Measurements from ENCODE around the gene PLPP2.

The PLPP2 gene

DNA sequence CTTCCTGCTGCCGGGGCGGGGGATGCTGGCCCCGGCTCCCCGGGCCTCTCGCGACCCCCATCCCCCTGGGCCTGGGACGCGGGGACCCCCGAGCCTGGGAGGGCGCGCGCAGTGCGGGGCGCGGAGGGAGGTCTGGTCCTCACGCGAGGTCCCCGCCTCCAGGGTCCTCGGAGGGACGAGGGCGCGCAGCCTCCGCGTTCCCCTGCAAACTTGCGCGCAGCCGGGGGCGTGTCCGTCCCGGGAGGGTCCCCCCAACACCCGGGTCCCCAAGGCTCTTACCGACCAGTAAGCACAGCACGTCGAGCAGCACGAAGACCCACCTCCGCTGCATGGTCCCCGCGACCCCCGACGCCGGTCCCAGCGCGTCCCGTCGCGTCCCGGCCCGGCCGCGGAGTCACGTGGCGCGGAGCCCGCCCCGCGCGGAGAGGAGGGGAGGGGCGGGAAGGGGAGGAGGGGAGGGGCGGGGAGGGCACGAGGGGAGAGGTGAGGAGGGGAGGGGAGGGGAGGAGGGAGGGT is at the start of gene PLPP2:
Gene PLPP2, minus strand, starts transcription at position 398 of the 516 bp plus-strand sequence. Its CDS starts 67 bp downstream, at position 331.
- no peak for DNase-seq

DNA sequence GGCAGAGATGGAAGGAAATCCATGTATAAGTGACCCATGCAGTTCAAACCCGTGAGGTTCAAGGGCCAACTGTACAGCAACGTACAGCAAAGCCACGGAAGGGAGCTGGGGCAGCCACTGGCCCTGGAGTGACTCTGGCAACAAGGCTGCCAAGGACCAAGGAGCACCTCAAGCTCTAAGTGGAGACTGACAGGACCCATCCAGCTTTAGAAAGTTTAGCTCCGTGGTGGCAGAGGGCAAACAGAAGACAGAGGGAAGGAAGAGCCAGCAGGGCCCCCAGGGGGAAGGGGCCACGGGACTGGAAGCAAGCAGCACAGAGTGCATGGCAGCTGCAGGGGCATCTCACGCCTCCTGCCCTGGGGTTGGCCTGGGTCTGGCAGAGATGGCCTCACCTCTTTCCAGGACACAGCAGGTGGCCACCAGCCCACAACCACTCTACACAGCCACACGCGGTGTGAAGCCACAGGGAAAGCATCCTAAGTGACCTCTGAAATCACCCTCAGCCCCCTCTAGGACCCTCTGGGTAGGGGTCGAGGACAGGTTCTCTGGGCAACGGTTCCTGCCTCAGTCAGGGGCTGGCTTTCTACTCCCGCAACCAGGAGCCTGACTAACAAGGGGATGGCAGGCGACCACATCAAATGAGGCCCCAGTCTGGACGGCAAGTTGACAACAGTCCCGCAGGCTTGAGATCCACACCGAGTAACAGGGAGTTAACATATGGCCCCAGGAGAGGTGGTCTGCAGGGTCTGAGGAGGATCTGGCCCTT is 49.6 kb upstream of the PLPP2 start:
- DNase-seq: no peak

DNA sequence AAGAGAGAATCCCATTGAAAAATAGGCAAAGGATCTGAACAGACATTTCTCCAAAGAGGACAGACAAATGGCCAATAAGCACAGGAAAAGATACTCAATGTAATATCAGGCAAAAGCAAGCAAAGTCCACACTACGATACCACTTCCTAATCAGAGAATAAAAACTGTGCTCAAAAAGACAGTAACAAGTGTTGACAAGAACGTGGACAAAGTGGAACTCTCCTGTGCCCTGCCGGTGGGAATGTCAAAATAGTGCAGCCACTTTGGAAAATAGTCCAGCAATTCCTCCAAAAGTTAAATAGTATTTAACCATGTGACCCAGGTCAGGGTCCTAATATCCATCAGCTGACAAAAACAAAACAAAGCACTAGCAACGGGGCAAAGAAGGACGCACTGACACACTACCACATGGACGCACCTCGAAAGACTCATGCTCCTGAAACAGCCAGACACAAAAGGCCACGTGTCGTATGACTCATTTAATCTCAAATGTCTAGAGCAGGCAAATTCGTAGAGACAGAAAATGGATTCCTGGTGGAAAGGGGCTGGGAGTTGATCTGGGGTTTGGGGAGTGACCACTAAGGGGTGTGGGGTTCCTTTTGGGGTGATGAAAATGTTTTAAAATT is 48.2 kb upstream of the PLPP2 start:
- peak; percentile 11 for DNase-seq

DNA sequence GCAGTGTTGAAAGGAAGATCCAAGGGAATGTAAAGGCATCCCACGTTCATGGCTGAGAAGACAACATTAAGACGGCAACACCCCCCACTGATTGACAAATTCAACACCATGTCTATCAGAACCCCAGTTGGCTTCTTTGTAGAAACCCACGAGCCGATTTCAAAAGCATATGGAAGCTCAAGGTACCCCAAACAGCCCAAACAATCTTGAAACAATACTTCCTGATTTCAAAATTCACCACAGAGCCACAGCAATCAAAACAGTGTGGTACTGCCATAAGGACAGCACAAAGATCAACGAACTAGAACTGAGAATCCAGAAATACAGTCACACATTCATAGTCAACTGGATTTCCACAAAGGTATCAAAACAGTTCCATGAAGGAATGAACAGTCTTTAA is 47.2 kb upstream of the PLPP2 start:
- DNase-seq: peak; percentile 13

DNA sequence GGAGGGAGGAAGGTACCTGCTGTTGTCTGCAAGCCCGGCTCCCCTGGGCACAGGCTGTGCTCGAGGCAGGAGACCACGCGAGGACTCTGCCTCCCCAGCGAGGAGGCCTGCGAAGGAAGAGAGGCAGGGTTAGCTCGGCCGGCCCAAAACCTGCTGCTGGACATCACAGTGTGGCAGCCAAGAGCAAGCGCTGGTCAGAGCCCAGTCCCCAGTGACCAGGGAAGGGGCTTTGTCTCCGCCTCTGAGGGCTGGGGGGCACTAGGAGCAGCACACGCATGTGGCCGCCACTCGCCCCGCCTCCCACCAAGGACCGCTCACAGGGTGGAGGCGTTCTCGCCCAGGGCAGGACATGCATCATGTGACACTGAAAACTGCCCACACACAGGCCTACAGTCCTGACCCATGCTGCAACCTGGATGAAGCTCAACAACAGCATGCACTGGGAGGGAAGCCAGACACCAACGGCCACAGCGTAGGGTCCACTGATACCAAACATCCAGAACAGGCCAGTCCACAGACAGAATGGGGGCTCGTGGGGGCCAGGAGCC is 44.9 kb upstream of the PLPP2 start:
- DNase-seq: no peak

DNA sequence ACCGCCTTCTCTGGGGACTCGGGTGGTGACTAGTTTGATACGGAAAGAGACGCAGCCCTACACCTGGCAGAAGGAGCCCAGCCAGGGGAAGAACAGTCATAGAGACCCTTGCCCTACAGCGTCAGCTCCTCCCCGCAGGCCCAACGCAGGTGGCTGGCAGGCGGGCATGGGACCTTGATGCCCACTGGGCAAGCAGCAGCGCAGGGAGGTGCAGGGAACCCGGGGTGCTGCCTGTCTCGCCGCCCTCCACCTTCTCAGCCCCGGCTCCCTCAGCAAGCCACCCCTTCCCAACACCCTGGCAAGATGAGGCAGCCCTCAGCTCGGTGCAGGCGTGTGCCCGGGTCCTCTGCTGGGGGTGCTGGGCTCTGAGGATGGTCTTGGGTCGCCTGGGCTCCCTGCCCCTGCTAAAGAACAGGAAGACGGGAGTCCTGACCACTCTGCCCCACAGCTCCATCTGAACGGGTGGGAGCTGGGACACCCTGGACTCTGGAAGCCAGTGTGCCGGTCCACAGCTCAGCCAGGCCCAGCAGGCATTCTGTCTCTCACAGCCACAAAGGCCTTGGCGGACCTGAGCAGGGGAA is 44.4 kb upstream of the PLPP2 start:
- no peak for DNase-seq

DNA sequence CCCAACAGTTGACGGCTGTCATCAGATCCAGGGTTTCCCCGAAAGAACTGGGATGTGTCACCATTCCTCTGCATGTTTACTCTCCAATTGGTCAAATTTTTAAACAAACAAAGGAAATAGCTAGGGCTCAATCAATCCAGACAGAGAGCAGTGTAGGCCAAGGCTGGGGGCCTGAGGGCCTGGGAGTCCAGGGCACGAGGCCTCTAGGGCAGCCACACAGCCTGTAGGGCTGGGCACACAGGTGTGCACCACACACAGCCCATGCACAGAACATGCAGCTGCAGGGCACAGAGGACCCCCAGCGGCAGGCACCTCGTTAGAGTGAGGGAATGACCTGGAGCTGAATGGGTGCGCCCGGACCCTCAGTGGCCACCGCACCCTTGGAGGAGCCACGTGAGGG is 43.9 kb upstream of the PLPP2 start:
- no peak for DNase-seq

DNA sequence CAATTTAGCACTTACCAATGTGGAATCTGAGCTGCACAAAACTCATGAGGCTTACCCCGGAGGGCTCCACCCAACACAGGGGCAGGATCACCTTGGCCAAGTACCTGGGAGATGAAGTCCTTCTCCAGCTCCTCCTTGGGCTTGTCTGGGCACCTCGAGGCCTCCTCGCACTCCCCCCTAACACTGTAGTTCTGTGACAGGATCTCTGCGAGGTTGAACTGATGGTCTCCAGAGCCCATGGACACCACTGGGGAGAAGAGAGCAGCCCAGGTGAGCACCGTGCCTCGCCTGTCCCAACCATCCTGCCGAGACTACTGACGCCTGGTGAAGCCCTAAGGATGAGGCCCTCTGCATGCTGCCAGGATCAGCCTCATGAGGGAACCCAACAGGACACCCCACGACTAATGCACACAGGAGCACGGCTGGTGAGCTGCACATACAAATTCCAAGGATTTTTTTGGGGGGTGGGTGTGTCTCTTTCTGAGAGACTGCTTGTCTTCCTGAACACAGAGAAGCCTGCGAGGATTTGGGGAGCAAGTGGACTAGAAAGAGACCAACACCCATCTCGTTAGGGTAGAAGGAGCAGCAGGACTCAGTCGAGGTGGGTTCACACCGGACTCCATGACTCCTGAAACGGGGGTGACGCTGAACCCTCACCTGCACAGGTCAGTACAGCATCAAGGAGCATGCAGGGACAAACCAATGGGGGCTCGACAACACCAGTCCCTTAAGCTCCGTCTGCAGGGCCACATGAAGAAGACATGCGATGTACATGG is 43.3 kb upstream of the PLPP2 start:
- DNase-seq: no peak

DNA sequence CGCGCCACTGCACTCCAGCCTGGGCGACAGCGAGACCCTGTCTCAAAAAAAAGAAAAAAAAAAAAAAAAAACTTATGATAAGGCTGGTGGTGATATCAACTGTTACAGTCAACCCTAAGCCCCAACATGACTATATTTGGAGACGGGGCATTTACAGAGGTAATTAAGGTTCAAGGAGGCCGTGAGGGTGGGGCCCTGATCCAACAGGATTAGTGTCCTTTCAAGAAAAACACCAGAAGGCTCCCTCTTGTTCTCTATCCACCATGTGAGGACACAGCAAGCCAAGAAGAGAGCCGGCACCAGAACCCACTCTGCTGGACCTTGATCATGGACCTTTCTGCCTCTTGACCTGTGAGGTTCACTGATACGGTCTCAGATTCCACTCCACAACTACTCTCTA is 39.3 kb upstream of the PLPP2 start:
- DNase-seq: no peak

DNA sequence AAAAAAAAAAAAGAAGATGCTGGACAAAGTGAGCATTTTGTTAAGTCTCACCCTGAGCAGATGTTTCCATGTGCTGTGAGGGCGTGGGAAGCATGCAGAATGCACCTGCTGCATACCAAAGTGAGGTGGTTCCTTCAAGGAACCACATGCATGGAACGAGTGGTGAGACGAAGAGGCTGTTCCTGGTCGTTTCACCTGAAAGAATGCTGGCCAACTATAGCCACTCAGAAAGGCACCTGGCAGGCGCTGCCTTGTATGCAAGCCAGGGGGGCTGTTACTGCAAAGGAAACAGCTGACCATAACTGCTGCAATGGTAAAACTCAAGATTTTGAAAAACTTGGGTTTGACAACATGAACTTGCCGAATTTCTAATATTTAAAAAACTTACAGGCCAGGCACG is 38.7 kb upstream of the PLPP2 start:
- no peak for DNase-seq

DNA sequence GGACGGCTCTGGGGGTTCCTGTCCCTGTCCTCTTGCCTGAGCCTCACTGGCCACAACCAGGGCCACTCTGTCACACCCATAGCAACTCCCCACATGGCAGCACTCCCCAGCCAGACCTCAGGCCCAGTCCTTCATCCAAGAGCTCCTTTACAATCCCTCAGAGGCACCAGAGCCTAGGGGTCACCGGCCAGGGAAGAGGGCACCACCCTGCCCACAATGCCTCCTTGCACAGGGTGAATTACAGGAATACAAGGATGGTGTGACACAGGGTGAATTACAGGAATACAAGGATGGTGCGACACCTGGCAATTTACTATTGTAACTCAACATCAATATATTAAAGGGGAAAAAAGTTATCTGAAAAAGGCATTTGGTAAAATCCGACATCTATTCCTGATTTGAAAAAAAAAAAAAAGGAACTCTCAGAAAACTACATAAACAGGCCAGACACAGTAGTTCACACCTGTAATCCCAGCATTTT is 36.9 kb upstream of the PLPP2 start:
- no peak for DNase-seq

DNA sequence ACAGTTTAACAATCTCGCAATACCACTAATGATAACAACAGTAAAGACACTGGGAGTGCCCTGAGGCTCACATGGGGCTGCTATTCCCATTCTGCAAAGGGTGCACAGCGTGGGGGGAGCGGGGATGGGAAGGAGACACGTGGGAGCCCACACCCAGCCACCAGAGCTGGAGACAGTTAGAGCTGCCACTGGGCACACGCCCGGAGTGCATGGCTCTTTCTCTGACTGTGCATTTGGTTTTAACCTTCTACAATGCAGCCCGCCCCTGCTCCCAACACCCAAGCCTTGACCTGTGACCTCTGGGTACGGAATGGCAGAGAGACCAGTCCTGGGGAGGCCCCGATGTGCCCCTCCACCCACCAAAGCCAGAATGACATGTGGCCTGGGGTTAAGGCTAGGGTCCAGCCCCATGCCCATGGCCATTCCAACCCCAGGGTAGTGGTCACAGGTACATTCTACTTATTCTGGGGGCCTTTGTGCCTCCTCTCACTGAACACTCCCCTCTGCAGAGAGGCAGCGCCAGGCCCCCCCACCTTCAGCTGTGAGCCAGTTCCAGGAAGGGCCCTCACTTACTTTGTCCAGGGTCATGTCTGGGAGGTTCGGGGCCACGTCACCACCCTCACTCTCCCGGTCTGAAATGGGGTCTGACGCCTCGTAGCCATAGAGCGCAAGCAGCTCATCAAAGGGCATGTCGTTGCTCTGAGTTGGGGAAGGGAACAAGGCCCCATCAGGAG is 36.3 kb upstream of the PLPP2 start:
- no peak for DNase-seq

DNA sequence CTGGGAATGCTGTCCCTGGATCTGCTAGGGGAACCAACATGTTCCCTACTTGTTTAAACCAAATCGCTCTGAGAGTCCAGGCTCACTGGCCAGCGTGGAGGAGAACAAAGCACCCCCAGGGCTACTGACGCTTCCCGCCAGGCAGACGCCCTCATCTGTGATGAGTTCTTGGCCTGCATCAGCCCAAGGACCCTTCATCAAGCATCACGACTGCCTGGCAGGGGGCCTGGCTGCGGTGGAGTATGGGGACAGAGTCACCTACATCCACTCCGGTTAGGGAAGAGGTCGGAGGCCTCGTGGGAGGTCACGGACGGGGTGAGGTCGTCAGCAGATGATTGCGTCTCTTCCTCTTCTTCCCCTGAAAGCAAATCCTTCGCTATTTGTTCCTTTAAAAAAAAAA is 35.7 kb upstream of the PLPP2 start:
- no peak for DNase-seq

DNA sequence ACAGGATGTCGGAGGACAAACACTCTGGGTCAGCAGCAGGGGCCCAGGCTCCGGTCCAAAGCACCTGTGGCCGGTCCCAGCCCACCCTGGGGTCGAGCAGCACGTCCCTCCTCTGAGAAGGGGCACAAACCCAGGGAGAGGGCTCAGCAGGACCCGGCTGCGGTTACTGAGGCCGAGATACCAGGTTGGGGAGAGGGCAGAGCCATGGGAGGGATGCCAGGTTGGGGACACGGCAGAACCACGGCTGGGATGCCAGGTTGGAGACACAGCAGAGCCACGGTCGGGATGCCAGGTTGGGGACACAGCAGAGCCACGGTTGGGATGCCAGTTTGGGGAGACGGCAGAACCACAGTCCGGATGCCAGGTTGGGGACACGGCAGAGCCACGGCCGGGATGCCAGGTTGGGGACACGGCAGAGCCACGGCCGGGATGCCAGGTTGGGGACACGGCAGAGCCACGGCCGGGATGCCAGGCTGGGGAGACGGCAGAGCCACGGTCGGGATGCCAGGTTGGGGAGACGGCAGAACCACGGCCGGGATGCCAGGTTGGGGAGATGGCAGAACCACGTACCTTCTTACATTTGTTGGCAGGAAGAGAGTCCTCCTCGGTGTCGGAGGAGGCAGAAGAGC is 34.8 kb upstream of the PLPP2 start:
- no peak for DNase-seq

DNA sequence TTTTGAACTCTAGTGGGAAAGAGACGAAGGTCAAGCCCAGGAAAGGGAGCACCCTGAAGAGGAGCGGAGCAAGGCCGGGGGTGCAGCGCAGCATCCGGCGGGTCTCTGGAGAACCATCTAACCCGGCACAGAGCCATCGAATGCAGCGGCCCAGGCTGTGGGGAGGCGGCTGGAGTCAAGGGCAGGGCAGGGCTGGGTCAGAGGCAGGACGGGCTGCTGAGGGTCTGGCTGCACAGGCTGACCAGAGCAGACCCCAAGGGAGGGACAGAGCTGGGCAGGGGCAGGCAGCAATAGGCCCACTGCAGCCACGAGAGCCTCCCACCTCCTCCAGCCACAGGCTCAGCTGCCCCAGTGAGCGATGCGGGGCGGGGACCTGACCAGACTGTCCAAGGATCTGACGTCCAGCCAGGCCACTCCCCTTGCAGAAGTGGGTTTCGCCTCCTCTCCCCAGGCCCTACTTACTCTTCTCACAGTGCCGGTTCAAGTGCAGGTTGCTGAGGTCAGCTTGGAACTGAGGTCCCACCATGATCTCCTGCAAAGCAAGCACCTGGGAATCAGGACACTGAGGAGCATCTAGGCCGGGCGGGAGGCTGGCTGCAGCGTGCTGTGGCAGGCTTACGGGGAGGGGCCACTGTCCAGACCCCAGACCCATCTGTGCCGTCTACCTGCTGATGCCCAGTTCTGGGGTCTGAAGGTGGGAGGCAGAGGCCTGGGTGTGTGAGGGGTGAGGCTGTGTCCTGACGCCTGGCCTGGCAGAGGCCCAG is 34.2 kb upstream of the PLPP2 start:
- no peak for DNase-seq

DNA sequence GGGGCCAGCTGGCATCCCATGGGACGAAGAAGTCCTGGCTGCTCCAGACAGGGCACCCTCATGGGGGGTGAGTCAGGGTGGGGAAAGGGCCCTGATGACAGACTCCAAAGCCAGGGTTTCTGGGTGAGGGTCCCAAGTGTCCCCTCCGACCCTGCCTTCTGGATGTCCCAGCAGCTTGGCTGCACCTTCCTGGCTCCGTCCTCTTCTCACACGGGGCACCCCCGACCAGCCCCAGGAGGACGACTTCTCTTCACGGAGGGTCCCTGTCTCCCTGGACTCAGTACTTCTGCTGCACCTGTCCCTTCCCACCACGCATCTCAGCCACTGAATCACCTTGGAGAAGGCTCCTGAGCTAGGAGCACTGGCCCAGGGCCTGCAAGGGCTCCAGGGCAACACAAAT is 33.5 kb upstream of the PLPP2 start:
- DNase-seq: no peak

DNA sequence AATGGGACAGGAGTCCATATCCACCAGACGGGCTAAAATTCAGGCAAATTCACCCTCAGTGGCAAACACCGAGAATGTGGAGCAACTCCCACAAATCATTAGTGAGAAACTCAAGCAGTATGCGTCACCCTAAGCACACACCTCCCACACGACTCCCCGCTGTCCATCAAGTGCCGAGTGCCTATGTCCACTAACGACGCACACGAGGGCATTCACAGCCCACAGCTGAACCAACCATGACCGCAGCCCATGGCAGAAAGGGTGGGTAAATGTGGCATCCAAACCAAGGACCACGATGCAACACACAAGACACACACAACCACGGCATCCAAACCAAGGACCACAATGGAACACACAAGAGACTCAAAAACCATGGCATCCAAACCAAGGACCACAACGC is 31.4 kb upstream of the PLPP2 start:
- DNase-seq: no peak

DNA sequence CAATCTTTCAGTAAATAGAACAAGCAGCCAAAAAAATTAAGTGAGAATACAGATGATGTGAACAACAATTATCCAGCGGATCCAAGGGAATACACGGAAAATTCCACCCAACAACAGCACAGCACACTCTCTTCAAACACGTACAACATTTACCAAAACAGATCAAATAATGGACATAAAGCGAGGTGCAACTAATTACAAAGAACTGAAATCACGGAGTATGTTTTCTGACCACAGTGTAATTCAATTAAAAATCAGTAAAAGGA is 27.2 kb upstream of the PLPP2 start:
- DNase-seq: no peak

DNA sequence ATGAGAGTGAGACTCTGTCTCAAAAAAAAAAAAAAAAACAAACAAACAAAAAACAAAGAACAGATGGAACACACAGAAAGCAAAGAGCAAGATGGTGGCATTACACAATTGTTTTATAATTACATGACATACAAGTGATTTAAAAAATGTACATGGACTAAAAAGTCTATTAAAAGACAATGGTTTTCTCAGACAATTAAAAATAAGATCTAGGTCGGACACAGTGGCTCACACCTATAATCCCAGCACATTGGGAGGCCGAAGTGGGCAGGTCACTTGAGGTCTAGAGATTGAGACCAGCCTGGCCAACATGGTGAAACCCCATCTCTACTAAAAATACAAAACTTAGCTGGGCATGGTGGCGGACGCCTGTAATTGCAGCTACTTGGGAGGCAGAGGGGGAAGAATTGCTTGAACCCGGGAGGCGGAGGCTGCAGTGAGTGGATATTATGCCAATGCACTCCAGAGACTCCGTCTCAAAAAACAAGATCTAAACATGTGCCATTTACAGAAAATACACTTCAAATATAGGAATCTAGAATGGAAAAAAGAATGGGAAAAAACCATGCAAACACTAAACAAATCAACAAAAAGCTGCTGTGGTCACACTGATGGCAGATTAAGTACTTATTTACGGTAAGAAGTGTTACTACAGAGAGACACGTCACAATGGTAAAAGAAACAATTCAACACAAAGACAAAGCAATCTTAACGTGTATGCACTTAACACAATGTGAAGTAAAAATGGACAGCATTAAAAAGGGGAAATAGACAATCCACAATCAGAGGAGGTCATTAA is 26.7 kb upstream of the PLPP2 start:
- no peak for DNase-seq

DNA sequence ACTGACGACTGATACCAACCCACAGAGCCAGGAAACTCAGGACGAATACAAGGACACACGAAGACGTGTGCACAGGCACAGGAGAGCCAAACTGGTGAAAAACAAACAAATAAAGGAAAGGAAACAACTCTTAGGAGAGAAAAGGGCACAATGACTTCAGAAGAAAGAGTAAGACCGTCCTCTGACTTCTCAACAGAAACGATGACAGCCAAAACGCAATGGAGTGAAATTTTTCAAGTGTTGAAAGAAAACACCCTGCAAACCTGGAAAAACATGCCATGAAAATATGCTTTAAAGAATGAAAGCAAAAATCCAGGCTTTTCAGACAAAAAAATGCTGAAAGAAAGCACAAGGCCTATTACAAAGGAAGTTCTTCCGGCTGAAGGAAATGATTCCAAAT is 24.6 kb upstream of the PLPP2 start:
- no peak for DNase-seq
